Thoracic aorta (tissue), 2 donors: Measurements from ENCODE around the gene COP1. TPM values are rescaled to one million over a fixed set of nuclear protein-coding genes. Genes with fewer than 3 reads are reported as not detected.

Experiments used
- ATAC-seq: fragments of 150-250 bp; one replicate; pipeline ENCODE4 v1.8.0; 2017; ENCODE audit warnings: low read depth; ENCODE audit not compliant: insufficient number of reproducible peaks, low FRiP score
- DNase-seq: peaks from one replicate; pipeline ENCODE4 v3.0.0-alpha.2; 2020; ENCODE audit warnings: low spot score
- H3K27ac ChIP-seq, 2 donors: fragments of 200-600 bp; sonication (generic); 1 replicate in 1 of 2; 2 replicates in 1 of 2; pipeline ENCODE4 v1.5.1; 2016; ENCODE audit warnings: mild to moderate bottlenecking in 2 of 2, moderate library complexity in 2 of 2
- H3K27me3 ChIP-seq: fragments of 200-600 bp; sonication (generic); replicated peaks from 2 replicates; pipeline ENCODE4 v1.6.0; 2016; ENCODE audit warnings: mild to moderate bottlenecking; ENCODE audit not compliant: insufficient read depth
- H3K36me3 ChIP-seq: fragments of 200-600 bp; sonication (generic); one replicate; pipeline ENCODE4 v1.5.1; 2016
- H3K4me1 ChIP-seq, 2 donors: fragments of 200-600 bp; sonication (generic); 1 replicate in 1 of 2; 2 replicates in 1 of 2; pipeline versions ENCODE4 v1.5.1 to v1.6.0; 2016; ENCODE audit warnings: low read depth in 2 of 2, mild to moderate bottlenecking in 1 of 2; ENCODE audit not compliant: control insufficient read depth in 1 of 2
- H3K4me3 ChIP-seq: fragments of 200-600 bp; sonication (generic); 2 replicates; pipeline ENCODE4 v1.5.1; 2016; ENCODE audit warnings: mild to moderate bottlenecking
- H3K9me3 ChIP-seq: fragments of 200-600 bp; sonication (generic); 2 replicates; pipeline ENCODE4 v1.5.1; 2016
- total RNA-seq, 2 donors: library from RNA; depleted of rRNA; stranded (reverse); fragments of >200 nt; gene quantifications; one replicate each; pipeline versions ENCODE4 v1.1.0 to v1.2.3, GENCODE V29; 2016
- TF ChIP-seq, protein P1 (sequence below): fragments of 200-600 bp; sonication (generic); IDR thresholded peaks from one replicate; pipeline ENCODE4 v1.5.1; 2019; ENCODE audit warnings: antibody characterized with exemption

COP1 gene
- total RNA-seq, 2 donors from 2014 or later = 62.2 to 68.6 TPM

DNA sequence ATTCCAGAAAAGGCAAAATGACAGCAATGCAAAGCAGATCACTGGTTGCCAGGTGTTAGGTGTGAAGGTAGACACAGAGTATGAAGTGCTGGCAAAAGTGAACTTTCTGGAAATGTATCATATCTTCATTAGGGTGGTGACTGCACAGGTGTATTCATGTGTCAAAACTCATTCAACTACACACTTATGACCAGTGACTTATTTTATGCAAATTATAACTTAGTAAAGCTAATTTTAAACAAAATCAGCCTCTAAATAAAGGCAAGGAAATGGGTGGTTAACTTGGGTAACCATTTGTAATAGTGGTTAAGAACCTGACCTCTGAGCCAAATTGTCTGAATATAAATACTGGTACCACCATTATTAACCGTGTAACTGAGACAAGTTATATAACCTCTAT, 7.4 kb downstream of the COP1 start:
- Histone ChIP-seq H3K36me3 (no peaks in the 10 kb centered on the region), H3K4me1 (peaks cover 19 to 22% of the 10 kb centered on the region in 2 donors), H3K27me3 (no peaks in the 10 kb centered on the region), H3K4me3 (no peak overlapping the region), H3K9me3 (no peaks in the 10 kb centered on the region), H3K27ac (no peak overlapping the region)
- TF ChIP-seq, protein P1, sequence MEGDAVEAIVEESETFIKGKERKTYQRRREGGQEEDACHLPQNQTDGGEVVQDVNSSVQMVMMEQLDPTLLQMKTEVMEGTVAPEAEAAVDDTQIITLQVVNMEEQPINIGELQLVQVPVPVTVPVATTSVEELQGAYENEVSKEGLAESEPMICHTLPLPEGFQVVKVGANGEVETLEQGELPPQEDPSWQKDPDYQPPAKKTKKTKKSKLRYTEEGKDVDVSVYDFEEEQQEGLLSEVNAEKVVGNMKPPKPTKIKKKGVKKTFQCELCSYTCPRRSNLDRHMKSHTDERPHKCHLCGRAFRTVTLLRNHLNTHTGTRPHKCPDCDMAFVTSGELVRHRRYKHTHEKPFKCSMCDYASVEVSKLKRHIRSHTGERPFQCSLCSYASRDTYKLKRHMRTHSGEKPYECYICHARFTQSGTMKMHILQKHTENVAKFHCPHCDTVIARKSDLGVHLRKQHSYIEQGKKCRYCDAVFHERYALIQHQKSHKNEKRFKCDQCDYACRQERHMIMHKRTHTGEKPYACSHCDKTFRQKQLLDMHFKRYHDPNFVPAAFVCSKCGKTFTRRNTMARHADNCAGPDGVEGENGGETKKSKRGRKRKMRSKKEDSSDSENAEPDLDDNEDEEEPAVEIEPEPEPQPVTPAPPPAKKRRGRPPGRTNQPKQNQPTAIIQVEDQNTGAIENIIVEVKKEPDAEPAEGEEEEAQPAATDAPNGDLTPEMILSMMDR = no peak
- no peak for DNase-seq
- no peak for ATAC-seq

DNA sequence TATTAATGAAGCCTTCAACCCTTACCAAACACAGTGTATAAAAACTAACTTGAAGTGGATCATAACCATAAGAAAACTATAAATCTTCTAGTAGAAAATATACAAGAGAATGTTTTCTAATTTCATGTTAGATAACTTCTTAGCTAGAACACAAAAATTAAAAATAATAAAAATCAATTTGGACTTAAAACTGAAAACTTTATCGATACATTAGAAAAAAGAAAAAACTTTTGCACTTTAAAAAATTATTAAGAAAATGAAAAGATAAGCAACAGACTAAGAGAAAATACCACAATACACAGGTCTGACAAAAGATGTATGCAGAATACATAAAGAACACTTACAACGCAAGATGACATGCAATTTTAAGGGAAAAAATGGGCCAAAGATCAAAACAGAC, 8.7 kb downstream of the COP1 start:
- H3K4me1 ChIP-seq = peaks cover 10 to 14% of the 10 kb centered on the region in 2 donors
- DNase-seq (no peak), ATAC-seq (no peak)
- no peak overlapping the region for H3K27ac ChIP-seq
- H3K4me3 ChIP-seq = no peak overlapping the region
- H3K36me3 ChIP-seq = no peaks in the 10 kb centered on the region
- TF ChIP-seq, protein P1 = no peak
- H3K27me3 ChIP-seq = no peaks in the 10 kb centered on the region
- H3K9me3 ChIP-seq = no peaks in the 10 kb centered on the region

DNA sequence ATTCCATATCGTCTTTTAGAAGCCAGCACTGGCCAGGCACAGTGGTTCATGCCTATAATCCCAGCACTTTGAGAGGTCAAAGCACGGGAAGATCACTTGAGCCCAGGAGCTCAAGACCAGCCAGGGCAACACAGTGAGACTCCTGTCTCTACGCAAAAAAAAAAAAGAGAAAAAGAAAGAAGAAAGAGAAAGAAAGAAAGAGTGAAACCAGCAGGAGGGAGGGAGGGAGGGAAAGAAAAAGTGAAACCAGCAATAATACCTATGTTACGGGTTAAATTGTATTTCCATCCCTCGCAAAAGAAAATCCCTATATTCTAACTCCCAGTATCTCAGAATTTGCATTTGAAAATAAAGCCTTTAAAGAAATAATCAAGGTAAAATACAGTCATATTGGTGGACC, 10.4 kb downstream of the COP1 start:
- TF ChIP-seq, protein P1 = no peak
- no peak for ATAC-seq
- Histone ChIP-seq H3K27me3 (no peaks in the 10 kb centered on the region), H3K4me1 (peaks cover 10 to 13% of the 10 kb centered on the region in 2 donors), H3K27ac (no peak overlapping the region), H3K9me3 (no peaks in the 10 kb centered on the region), H3K4me3 (no peak overlapping the region), H3K36me3 (no peaks in the 10 kb centered on the region)
- DNase-seq = no peak

DNA sequence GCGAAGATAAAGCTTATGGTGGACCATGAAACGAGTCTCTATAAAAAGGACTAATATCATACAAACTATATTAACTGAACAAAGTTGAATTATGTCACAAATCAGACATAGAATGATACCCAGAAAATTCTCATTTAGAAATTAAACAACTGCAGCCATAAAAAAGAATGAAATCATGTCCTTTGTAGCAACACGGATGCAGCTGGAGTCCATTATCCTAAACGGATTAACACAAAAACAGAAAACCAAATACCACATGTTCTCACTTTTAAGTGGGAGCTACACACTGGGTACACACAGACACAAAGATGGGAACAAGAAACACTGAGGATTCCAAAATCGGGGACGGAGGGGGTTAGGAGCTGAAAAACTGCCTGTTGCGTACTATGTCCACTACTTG, 11.5 kb downstream of the COP1 start:
- no peak for DNase-seq
- Histone ChIP-seq H3K27me3 (no peaks in the 10 kb centered on the region), H3K36me3 (no peaks in the 10 kb centered on the region), H3K4me3 (no peak overlapping the region), H3K9me3 (no peaks in the 10 kb centered on the region), H3K27ac (no peak overlapping the region), H3K4me1 (peaks cover 10 to 14% of the 10 kb centered on the region in 2 donors)
- ATAC-seq = no peak
- TF ChIP-seq, protein P1 = no peak

DNA sequence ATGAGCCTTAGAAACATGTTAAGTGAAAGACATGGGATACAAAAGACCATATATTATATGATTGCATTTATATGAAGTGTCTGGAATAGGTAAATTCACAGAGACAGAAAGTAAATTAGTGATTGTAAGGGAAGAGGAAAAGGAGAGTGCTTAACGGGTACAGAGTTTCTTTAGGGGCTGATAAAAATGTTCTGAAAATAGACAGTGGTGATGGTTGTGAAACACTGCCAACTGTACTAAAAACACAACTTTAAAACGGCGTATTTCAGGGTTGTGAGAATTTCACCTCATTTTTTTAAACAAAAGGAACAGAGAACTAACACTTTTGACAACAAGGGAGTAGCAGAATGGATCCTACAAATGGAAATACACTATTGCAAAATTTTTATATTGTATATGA, 13.4 kb downstream of the COP1 start:
- no peak for DNase-seq
- ATAC-seq = no peak
- no peaks in the 10 kb centered on the region for H3K36me3 ChIP-seq
- H3K27ac ChIP-seq = no peak overlapping the region
- no peaks in the 10 kb centered on the region for H3K27me3 ChIP-seq
- H3K4me3 ChIP-seq = no peak overlapping the region
- TF ChIP-seq, protein P1 = no peak
- peaks cover 5% of the 10 kb centered on the region in 2 donors for H3K4me1 ChIP-seq
- no peaks in the 10 kb centered on the region for H3K9me3 ChIP-seq
